Measurements from ENCODE around the gene ANO2.

Gene ANO2

DNA sequence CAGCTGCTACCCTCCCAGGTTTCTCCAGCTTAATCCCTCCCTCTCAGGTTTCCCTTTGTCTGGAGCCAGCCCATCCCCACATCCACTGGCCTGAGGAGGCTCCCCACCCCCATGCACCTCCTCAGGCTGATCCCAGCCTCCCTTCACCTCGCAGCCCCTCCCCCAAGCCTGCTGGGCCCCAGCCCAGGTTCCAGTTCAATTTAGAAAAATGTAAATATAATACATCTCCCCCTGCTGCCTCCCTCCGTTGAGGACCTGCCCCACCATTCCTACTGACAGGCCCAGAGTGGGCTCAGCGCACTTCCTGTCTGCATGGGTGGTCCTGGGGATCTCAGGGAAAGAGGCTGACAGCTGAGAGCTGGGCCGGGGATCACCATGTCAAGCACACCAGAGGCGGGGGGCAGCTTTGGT, 357.3 kb downstream of the ANO2 start:
- TF ChIP-seq, protein P1, sequence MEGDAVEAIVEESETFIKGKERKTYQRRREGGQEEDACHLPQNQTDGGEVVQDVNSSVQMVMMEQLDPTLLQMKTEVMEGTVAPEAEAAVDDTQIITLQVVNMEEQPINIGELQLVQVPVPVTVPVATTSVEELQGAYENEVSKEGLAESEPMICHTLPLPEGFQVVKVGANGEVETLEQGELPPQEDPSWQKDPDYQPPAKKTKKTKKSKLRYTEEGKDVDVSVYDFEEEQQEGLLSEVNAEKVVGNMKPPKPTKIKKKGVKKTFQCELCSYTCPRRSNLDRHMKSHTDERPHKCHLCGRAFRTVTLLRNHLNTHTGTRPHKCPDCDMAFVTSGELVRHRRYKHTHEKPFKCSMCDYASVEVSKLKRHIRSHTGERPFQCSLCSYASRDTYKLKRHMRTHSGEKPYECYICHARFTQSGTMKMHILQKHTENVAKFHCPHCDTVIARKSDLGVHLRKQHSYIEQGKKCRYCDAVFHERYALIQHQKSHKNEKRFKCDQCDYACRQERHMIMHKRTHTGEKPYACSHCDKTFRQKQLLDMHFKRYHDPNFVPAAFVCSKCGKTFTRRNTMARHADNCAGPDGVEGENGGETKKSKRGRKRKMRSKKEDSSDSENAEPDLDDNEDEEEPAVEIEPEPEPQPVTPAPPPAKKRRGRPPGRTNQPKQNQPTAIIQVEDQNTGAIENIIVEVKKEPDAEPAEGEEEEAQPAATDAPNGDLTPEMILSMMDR (conservative IDR thresholded peaks at IDR 0.05; ENCODE audit: low read depth, low read length), result no peak
- no peak for DNase-seq (ENCODE audit: low read depth)
- no peak overlapping the region for H3K4me3 ChIP-seq (ENCODE audit: low read length)

DNA sequence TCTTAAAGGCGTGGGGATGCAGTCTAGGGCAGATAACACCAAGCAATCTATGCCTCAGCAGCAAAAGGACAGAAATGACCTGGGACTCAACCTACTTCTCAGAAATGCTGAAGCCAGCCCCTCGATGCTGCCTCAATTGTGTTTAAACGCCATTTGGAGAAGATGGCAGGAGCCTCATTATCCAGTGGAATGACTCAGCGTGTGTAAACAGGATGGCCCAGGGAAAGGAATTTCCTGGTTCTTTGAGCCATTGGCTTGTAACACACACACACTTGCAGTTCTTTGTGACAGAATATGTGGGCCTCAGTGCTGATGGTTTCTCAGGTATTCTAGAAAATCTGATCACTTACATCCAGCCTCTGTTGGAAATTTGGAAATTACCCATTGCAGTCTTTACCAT, 358.9 kb downstream of the ANO2 start:
- no peak for DNase-seq (ENCODE audit: low read depth)
- TF ChIP-seq, protein P1 (conservative IDR thresholded peaks at IDR 0.05; ENCODE audit: low read depth, low read length), result no peak
- H3K4me3 ChIP-seq (ENCODE audit: low read length), result no peak overlapping the region

DNA sequence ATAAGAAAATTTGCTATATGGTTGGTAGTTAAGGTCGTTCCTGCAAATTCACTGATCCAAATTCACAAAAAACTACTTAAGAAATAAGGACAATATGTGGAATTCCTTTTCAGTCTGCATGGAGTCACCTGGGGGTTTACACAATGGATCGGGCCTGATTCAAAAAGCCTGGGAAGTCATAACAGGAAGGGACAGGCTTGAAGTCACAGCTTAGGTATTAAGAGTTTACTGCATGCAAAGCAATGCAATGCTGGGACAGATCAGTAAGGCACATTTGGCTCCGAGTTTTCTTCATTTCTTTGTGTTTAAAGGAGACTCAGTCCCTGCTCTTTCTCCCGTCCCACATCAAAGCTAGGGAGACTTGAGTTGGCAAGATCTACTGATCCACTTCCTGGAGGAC, 359.9 kb downstream of the ANO2 start:
- TF ChIP-seq, protein P1 (conservative IDR thresholded peaks at IDR 0.05; ENCODE audit: low read depth, low read length), result no peak
- no peak for DNase-seq (ENCODE audit: low read depth)

DNA sequence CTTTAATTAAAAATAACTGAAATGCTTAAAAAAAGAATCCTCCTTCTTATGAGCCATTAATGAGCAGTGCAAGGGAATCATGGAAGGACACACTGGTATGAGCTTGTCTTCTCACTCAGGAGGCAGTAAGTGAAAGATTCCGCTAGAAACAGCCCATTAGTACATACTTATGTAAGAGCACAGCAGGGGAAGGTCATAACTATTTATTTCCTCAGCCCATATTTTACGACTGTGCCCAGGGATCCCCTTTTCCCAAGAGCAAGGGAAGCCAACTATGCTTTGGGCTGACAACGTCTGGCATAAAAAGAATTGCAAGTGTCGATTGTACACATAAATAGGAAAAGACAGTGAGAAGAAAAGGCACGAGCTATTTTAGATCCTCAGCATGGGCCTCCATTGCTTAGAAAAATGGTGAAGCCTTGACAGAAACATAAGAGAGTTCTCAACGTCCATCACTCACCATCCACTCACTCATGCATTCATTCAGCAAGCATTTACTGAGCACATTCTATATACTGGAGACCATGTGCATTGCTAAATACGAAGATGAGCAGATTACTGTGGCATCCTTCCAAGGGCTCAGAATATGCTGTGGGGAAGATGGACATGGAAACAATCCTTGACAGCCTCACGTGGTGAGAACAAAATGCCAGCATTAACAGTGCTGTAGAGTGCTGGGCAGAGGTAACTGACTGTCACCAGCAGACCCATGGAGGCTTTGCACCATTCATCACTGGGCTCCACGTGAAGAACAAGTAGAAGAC, 360.5 kb downstream of the ANO2 start:
- no peak for DNase-seq (ENCODE audit: low read depth)
- no peak overlapping the region for H3K4me3 ChIP-seq (ENCODE audit: low read length)
- TF ChIP-seq, protein P1 (conservative IDR thresholded peaks at IDR 0.05; ENCODE audit: low read depth, low read length), result no peak

More for the DNA sequence above, 359.9 kb downstream of the ANO2 start:
- no peak overlapping the region for H3K4me3 ChIP-seq (ENCODE audit: low read length)

DNA sequence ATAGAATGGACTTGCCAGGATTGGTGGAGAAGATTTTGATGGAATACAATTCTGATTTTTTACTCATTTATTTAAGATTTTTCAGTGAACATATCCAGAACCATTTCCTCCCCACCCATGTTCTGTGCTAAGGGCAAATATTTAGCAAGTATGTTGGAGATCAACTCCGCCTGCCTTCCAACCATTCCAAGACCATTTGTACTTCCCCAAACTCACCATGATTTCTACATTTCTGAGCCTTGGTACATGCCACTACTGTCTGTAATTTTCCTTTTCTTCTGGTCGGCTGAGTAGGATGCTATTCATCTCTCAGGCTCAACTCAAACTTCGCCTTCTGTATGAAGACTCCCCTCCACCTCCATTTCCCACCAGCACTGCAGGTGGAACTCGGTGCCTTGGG, 362.5 kb downstream of the ANO2 start:
- H3K4me3 ChIP-seq (ENCODE audit: low read length), result no peak overlapping the region
- DNase-seq (ENCODE audit: low read depth), result no peak
- TF ChIP-seq, protein P1 (conservative IDR thresholded peaks at IDR 0.05; ENCODE audit: low read depth, low read length), result no peak

DNA sequence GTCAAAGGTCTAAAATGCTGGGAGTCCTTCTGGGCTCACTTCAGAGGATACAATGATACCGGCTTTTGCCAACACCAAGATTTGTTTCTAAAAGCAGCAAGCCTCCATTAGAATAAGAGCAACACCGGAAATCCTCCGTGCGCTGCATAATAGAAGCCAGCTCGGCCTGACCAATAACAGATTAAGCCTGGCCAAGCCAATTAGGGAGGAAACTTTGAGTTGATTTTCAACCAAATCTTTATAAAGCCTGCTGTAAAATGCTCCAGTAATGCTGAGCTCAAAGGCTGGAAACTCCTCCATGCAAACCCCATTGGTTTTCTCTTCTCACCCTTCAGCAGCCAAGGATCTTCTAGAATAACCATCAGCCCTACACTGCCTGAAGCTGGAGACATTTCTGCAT, 363.0 kb downstream of the ANO2 start:
- no peak for DNase-seq (ENCODE audit: low read depth)
- no peak overlapping the region for H3K4me3 ChIP-seq (ENCODE audit: low read length)
- TF ChIP-seq, protein P1 (conservative IDR thresholded peaks at IDR 0.05; ENCODE audit: low read depth, low read length), result no peak

DNA sequence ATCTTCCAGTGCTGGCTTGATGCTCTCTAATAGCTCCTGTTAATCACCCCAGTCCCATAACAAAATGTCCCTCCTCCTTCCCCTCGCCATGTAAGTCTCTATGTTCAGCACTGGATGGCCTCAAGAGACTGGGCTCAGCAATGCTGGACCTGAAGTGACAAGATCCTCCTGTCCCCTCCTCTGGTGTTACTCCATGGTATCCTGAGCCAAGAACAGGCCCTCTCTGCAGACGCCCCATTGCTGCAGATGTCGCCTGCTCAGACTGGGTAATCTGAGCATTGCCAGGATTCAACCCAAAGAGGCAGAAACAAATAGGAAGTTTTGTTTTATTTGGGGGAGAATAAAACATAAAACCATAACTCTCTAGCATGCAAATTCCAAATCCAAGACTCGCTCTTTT, 363.4 kb downstream of the ANO2 start:
- TF ChIP-seq, protein P1 (conservative IDR thresholded peaks at IDR 0.05; ENCODE audit: low read depth, low read length), result no peak
- no peak overlapping the region for H3K4me3 ChIP-seq (ENCODE audit: low read length)
- no peak for DNase-seq (ENCODE audit: low read depth)
